Measurements from ENCODE around the gene WBP1.
A peak's percentile ranks its signal among the peaks of the same experiment; 100 is the strongest.
"Not testable (repeated sequence)": the region's sequence is repeated elsewhere in the genome, so short reads cannot be mapped to it uniquely, and the experiment has no call there.

WBP1 gene

DNA sequence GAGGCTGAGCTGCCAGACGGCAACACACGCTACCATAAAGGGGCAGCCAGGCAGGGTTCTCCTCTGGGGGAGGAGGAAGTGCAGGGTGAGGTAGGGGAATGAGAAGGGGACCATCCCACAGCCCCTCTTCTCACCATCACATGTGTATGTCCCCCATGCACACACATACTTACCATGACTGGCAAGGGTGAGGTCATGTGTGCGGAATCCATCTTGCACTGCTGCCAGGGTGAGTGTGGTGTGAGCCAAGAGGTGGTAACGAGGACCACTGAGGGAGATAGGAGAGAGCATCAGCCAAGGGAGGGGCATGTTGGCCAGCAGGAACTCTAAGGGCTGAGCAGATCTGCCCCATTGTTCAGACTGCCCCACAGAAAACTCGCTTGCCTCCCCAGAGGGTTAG lies 29.6 kb upstream of the WBP1 start:
- DNase-seq: no peak

GRCh38 chr2:74429487-74430451 lies 28.5 kb upstream of the WBP1 start:
- DNase-seq: no peak

DNA sequence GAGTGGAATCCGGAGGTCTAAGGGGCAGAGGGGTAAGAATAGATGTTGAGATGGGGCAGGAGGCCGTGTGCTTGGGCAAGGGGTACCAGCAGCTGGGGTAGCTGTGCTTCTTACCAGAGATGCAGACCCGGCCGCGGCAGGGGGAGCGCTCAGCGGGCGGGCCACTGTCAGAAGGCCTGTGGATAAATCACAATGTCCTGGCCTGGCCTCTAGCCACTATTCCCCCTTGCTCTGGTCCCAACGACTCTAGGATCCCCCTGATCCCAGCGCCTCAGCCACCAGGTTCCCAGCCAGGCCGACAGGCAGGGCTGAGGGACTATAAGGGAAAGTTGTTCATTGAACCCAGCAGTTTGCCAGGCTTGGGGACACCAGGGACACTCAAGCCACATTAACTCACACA lies 27.7 kb upstream of the WBP1 start:
- no peak for DNase-seq

DNA sequence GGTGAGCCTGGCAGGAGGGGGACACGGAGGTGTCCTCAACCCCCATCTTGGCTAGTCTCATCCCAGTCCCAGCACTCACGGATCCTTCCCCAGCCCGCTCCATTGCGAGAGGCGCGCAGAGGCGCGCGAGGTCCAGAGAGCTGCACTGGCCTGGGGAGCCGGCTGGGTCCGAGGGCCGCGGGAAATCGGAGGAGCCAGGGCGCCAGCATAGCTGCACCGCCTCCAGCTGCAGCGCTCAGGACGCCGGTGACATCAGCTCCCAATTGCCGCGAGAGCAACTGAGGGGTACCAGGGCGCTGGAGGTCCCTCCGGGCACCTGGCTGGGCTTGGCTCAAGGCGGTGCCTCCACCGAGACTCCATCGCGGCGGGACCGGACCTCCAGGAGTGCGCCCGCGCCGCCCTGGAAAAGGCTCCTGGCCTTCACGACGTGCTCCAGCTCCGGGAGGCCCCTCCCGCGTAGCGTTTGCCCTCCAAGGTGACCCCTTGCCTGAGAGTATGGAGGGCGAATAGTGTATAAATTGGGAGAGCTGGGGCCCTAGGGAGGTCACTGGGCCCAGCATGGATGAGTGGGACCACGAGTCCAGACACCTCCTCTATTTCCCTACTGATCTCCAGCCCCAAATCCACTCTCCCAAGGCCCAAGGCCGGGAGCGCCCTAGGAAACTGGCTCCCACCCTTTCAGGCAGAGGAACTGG lies 22.0 kb upstream of the WBP1 start:
- no peak for DNase-seq

GRCh38 chr2:74436848-74437695 lies 21.2 kb upstream of the WBP1 start:
- DNase-seq: no peak

DNA sequence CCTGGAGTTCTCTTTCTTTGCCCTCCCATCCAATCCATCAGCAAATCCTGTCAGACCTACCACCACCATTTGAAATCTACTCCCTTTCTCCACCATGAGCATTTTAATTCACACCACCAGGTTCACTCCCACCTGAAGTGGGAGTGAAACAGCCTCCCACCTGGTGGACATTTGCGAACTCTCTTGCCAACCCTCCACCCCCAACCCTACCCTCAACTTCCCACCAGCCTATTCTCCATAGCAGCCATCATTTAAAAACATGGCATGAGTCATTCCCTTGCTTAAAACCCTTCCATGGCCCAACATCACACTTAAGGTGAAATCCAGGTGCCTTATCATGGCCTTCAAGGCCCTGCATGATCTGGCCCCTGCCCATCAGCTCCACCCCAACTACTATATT lies 20.0 kb upstream of the WBP1 start:
- DNase-seq: no peak

DNA sequence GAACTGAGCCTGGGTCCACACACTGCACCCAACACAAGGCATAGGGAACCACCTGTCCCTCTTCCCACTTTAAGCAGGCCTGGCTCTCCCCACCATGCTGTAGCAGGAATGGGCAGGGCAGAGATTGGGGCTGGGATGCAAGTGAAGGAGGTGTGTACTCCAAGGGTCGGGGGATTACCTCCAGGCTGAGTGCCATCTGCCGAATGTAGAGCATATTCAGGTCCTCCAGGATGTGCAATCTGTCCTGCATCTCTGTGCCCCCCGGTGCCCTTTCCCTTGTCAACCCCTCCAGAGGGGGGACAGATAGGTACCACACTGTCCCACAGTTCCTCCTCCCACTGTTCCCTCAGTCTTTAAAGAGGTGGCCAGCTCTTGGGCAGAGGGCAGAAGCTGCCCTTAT lies 18.9 kb upstream of the WBP1 start:
- no peak for DNase-seq

DNA sequence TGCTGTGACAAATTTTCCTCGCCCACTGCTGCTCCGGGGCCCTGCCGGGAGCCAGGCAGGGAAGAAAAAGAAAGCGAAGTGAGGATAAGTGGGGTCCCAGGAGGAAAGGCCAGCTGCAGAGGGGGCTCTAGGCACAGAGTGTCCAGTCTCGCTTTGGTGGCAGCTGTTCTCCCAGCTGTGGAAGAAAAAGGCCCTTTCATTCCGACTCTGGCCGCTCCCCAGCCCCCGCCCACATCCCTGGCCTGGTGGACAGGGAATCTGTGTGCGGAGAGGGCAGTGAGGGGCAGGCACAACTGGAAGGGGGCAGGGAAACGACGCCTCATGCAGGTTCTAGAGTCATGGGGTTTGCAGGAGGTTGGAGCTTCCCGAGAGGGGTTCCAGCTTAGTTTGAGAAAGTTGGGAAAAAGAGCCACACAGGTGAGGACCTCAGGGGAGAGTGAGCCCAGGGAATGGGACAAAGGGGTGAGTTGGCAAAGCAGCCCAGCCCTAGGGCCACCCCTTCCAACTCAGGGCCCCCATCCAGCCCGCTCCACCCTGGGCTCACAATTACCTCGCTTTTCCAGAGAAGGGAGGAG lies 18.3 kb upstream of the WBP1 start:
- DNase-seq: no peak

GRCh38 chr2:74440378-74441169 lies 17.7 kb upstream of the WBP1 start:
- peak in 3 of 5 experiments; percentile 12 to 42 (median 25) for DNase-seq

DNA sequence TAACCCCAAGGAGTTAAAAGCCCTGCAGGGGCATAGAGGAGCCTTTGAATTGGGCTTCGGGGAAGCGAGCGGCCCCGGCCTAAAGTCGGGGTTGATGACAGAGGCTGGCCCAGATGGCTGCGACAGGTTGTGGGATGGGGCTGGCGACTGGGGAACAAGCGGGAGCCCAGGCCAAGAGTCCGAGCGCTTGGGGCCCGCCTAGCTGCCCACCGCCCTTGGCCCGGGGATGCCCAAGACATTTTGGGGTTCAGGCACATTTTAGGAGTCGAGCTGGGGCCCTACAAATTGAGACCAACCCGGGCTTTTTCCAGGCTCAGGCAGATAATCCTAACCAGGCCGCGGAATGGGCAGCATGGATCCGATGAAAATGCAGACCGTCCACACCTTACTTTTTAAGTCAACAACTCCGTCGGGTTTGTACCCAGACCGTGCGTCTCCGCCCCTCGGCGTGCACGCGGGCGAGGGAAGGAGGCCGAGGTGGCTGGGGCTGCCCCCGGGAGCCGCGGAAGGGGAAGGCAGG lies 17.0 kb upstream of the WBP1 start:
- no peak for DNase-seq

DNA sequence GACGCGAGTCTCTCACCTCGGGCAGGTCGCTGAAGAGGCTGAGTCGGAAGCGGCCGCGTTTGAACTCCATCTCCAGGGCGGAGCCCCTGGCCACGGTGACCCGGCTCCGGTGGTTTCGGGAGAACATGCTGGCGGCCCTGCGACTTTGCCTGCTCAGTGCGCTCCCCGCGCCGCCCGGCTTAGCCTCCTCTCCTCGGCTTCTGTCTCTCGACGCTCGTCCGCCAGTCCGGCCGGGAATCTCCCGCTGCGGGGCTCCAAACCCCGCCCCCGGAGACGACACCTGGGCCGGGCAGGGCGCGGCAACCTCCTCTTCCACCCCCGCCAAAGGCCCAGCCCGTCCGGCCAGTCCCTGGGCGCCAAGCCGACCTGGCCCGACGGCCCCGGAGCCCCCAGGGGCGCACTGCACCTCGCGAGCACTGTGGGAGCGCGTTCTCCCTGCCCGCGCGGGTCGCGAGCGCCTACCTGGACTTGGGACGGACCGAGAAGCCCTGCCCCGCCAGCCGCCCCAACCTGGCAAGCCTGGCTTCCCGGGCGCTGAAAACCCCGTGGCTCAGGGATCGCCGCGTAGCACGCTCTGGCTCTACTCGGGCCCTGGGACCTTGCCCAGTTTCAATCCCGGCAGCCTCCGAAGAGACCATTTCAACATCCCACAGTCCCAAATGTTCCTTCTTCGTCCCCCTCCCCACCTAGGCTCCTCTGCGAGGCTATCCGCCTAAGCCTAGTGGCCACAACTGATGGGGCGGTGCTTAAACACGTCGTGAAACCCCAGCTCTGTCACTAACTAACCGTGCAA lies 16.4 kb upstream of the WBP1 start, which contains the start of gene RTKN:
Gene RTKN, minus strand, starts transcription at position 248 of the 793 bp plus-strand sequence. Its CDS starts 121 bp downstream, at position 127.
- peak in 2 of 5 experiments; percentile 25 to 53 for DNase-seq

DNA sequence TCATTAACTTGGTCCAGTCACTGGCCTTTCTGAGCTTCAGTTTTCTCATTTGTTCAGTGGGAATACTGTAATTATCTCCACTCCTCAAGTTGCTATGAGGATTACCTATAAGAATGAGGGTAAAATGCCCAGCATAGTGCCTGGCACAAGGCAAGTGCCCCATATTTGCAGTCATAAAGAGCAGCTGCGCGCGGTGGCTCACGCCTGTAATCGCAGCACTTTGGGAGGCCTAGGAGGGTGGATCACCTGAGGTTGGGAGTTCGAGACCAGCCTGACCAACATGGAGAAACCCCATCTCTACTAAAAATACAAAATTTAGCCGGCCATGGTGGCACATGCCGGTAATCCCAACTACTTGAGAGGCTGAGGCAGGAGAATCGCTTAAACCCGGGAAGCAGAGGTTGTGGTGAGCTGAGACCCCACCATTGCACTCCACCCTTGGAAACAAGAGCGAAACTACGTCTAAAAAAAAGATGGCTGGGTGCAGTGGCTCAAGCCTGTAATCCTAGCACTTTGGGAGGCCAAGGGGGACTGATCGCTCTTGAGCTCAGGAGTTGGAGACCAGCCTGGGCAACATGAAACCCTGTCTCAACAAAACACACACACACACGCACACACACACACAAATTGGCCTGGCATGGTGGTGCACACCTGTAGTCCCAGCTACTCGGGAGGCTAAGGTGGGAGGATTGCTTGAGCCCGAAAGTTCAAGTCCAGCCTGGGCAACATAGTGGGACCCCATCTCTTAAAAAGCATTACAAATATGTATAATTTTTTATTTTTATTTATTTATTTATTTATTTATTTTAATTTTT lies 15.5 kb upstream of the WBP1 start:
- DNase-seq: not testable (repeated sequence)

DNA sequence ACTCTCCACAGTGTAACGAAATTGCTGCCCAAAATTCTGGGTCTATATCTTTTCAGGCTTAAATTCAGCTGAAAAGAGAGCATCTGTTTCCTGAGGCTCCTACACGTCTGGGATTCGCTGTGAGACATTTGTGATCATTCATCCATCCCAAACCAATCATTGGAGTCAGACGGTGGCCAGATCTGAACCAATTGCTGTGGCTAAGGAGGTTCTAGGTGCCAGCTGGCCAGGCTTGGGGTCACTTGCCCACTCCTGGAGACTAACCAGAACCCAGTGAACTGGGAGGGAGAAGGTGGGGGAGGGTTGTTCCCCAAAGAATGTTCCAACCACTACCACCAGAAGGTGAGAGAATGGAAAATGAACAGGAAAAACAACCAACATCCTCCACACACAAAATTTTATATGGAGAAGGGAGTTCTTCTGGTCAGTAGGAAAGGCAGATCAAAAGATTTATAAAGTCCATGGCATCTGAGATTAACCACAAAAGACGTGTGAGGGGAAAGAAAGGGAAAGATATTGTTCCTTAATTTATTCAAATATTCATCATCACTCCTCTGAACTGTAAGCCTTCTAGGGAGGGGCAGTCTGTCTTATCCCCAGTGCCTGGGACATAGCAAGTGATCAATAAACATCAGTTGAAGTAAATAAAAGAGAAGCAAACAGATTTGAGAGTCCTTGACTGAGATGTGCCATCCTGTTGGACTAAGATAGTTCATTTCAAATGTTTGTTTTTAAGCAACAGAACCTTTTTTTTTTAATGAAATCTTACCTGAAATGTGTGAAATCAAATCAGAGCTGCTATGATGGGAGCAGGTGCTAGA lies 13.5 kb upstream of the WBP1 start:
- no peak for DNase-seq

DNA sequence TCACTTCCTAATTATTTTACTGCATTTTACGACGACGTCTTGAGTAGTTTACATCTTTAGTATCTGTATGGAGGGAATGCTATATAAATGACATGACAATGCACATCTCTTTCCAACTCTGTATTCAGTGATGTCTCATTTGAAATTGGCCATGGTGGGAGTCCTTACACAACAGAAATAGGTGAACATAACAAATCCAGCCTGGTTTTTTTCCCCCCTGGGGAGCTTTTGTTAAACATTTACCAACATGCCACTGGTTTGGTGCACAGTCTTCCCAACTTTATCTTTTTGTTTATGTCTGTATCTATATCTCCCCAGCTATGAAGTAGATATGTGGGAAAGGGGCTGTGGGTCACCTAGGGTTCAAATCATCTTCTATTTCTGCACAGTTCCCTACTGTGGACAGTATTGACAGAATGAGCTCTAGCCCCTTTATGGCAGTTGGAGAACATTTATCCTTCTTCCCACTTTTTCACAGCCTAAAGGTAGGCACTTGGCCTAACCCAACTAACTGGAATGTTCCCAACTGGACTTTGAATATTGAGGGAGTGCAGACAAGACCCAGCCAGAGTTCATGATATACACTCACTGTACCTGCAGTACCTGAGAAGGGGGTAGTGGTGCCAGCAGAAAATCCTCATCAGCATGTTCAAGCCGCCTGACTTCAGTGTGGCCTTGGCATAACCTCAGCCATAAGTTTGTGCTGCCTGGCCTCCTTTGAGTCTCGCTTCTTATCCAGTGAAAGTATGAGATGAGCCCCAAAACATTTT lies 10.8 kb upstream of the WBP1 start:
- DNase-seq: no peak

DNA sequence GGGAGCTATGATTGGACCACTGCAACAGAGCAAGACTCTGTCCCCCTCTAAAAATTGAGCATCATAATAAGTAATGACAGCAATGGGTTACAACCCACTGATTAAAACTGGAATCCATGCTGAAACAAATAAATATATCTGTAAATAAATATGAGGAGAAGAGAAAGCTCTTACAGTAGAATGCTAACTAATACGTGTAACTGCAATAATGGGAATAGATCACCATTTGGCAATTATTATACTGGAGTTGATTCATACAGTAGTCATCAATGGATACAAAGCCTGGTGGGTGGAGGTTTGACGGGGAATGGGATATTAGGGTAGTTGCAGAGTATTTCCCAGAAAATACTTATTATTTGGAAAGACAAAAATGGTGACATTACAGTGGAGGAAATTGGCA lies 9.5 kb upstream of the WBP1 start:
- DNase-seq: no peak

- no peak for DNase-seq
Observed at GRCh38 chr2:74450570-74451190, 7.6 kb upstream of the WBP1 start.

All from T-helper 2 cell (primary cell).